SK-N-MC (cell line): Measurements from ENCODE around the gene C17orf67.

ENCODE experiments used
- EZH2 ChIP-seq: fragments of 200-600 bp; sonication (generic); IDR thresholded peaks from one replicate; pipeline ENCODE4 v1.6.1; 2017; ENCODE audit warnings: antibody characterized with exemption
- POLR2AphosphoS5 ChIP-seq: IDR thresholded peaks from 2 replicates; pipeline ENCODE4 v1.6.1; 2012; ENCODE audit warnings: mild to moderate bottlenecking, low read depth, low read length, borderline replicate concordance

- TF ChIP-seq POLR2AphosphoS5 (no peak), EZH2 (no peak)
These were observed 32.1 kb downstream of the C17orf67 start for GRCh38 chr17:56801459-56802178.
